Urinary bladder (tissue), 4 donors: ENCODE data around the gene GABBR1. TPM values are rescaled to one million over a fixed set of nuclear protein-coding genes. Genes with fewer than 3 reads are reported as not detected.

Source experiments
- DNase-seq: peaks from one replicate; pipeline ENCODE4 v3.0.0-alpha.2; 2015; ENCODE audit errors: extremely low spot score
- H3K27ac ChIP-seq: one replicate; pipeline ENCODE4 v1.5.1; 2013; ENCODE audit warnings: low read depth, mild to moderate bottlenecking, moderate library complexity
- H3K36me3 ChIP-seq: one replicate; pipeline ENCODE4 v1.6.1; 2013; ENCODE audit warnings: mild to moderate bottlenecking, moderate library complexity; ENCODE audit not compliant: insufficient read depth
- H3K4me1 ChIP-seq: one replicate; pipeline ENCODE4 v1.6.1; 2013; ENCODE audit warnings: mild to moderate bottlenecking, moderate library complexity; ENCODE audit not compliant: insufficient read depth
- H3K4me3 ChIP-seq: one replicate; pipeline ENCODE4 v1.5.1; 2013; ENCODE audit warnings: low read depth, low read length
- WGBS: extraction: QIAGEN DNeasy Blood & Tissue Kit; methylation state at CpG from one replicate; pipeline ENCODE4 v1.1.7; 2013; 5-methylcytosine and 5-hydroxymethylcytosine counted together
- polyA plus RNA-seq: library from polyadenylated mRNA; stranded (reverse); fragments of 200-250 nt; gene quantifications from one replicate; pipeline ENCODE4 v1.2.3, GENCODE V29; 2013
- total RNA-seq: library from RNA; depleted of rRNA; stranded (reverse); fragments of >200 nt; gene quantifications from one replicate; pipeline ENCODE4 v1.2.3, GENCODE V29; 2014
- donor health status: healthy with polysubstance abuse.
- donor health status: healthy.

The GABBR1 gene
- total and polyA plus RNA-seq, 2 donors = 39.1 to 39.4 TPM

DNA sequence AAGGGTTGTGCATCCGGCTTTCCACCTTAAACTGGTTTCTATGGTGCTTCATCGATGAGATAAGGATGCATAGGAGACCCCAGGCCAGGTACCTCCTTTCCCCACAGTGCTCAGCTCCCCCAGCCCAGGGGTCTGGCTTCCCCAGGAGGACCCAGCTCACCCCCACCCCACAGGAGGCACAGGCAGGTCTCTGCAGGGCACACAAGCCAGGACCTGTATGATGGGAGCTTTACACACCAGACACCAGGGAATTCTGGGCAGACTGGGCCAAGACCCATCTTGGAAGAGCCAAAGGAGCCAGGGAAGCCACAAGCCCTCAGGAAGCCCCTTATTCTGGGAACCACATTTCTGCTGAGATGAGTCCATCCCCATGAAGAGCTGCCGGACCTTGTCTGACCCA is 103.0 kb downstream of the GABBR1 start:
- H3K4me3 ChIP-seq = no peak overlapping the region
- no peaks in the 10 kb centered on the region for H3K36me3 ChIP-seq
- no peaks in the 10 kb centered on the region for H3K4me1 ChIP-seq
- H3K27ac ChIP-seq = no peak overlapping the region
- WGBS = 95% methylated on average over 3 of the region's 3 CpGs
- no peak for DNase-seq

GRCh38 chr6:29528988-29529560 is 103.9 kb downstream of the GABBR1 start:
- H3K4me3 ChIP-seq = no peak overlapping the region
- H3K4me1 ChIP-seq = no peaks in the 10 kb centered on the region
- DNase-seq = no peak
- H3K27ac ChIP-seq = no peak overlapping the region
- H3K36me3 ChIP-seq = no peaks in the 10 kb centered on the region
- WGBS = 80% methylated on average over 2 of the region's 2 CpGs

- 75% methylated on average over 5 of the region's 5 CpGs for WGBS
- no peak for DNase-seq
Observed at GRCh38 chr6:29528300-29528931, 104.6 kb downstream of the GABBR1 start.

GRCh38 chr6:29527564-29527963 is 105.4 kb downstream of the GABBR1 start:
- Histone ChIP-seq H3K4me3 (no peak overlapping the region), H3K4me1 (no peaks in the 10 kb centered on the region), H3K36me3 (no peaks in the 10 kb centered on the region), H3K27ac (no peak overlapping the region)
- 71% methylated on average over 2 of the region's 2 CpGs for WGBS
- no peak for DNase-seq

More at GRCh38 chr6:29528300-29528931, 104.6 kb downstream of the GABBR1 start:
- H3K4me3 ChIP-seq = no peak overlapping the region
- no peaks in the 10 kb centered on the region for H3K4me1 ChIP-seq
- no peak overlapping the region for H3K27ac ChIP-seq
- no peaks in the 10 kb centered on the region for H3K36me3 ChIP-seq

- 81% methylated on average over 1 of the region's 1 CpG for WGBS
- H3K4me3 ChIP-seq = no peak overlapping the region
Observed at GRCh38 chr6:29527126-29527525, 105.9 kb downstream of the GABBR1 start.

GRCh38 chr6:29525311-29525639 is 107.7 kb downstream of the GABBR1 start:
- H3K4me3 ChIP-seq = no peak overlapping the region
- no peak overlapping the region for H3K27ac ChIP-seq
- no peaks in the 10 kb centered on the region for H3K4me1 ChIP-seq
- 0% methylated on average over 1 of the region's 1 CpG for WGBS
- no peak for DNase-seq
- H3K36me3 ChIP-seq = no peaks in the 10 kb centered on the region

More at GRCh38 chr6:29527126-29527525, 105.9 kb downstream of the GABBR1 start:
- no peak for DNase-seq
- no peaks in the 10 kb centered on the region for H3K4me1 ChIP-seq
- H3K36me3 ChIP-seq = no peaks in the 10 kb centered on the region
- H3K27ac ChIP-seq = no peak overlapping the region

- Histone ChIP-seq H3K4me1 (no peaks in the 10 kb centered on the region), H3K27ac (no peak overlapping the region), H3K4me3 (no peak overlapping the region), H3K36me3 (no peaks in the 10 kb centered on the region)
- no peak for DNase-seq
- WGBS = 66% methylated on average over 7 of the region's 7 CpGs
Observed at GRCh38 chr6:29524444-29525310, 108.3 kb downstream of the GABBR1 start.

GRCh38 chr6:29524044-29524443 is 108.9 kb downstream of the GABBR1 start:
- no peaks in the 10 kb centered on the region for H3K36me3 ChIP-seq
- DNase-seq = no peak
- 61% methylated on average over 2 of the region's 2 CpGs for WGBS
- H3K4me3 ChIP-seq = no peak overlapping the region
- no peaks in the 10 kb centered on the region for H3K4me1 ChIP-seq
- no peak overlapping the region for H3K27ac ChIP-seq

- DNase-seq = no peak
- Histone ChIP-seq H3K4me1 (no peaks in the 10 kb centered on the region), H3K27ac (no peak overlapping the region), H3K36me3 (no peaks in the 10 kb centered on the region), H3K4me3 (no peak overlapping the region)
- WGBS = 23% methylated on average over 2 of the region's 2 CpGs
Observed at GRCh38 chr6:29522227-29522626, 110.8 kb downstream of the GABBR1 start.

- no peak for DNase-seq
- H3K27ac ChIP-seq = no peak overlapping the region
- no peaks in the 10 kb centered on the region for H3K36me3 ChIP-seq
- H3K4me3 ChIP-seq = no peak overlapping the region
- no peaks in the 10 kb centered on the region for H3K4me1 ChIP-seq
- WGBS = 58% methylated on average over 8 of the region's 8 CpGs
Observed at GRCh38 chr6:29521006-29521680, 111.8 kb downstream of the GABBR1 start.

- no peak overlapping the region for H3K4me3 ChIP-seq
- WGBS = 78% methylated on average over 4 of the region's 4 CpGs
- DNase-seq = no peak
- no peaks in the 10 kb centered on the region for H3K4me1 ChIP-seq
- no peak overlapping the region for H3K27ac ChIP-seq
- H3K36me3 ChIP-seq = no peaks in the 10 kb centered on the region
Observed at GRCh38 chr6:29520232-29520631, 112.8 kb downstream of the GABBR1 start.

- no peak for DNase-seq
- Histone ChIP-seq H3K4me3 (no peak overlapping the region), H3K4me1 (no peaks in the 10 kb centered on the region), H3K36me3 (no peaks in the 10 kb centered on the region), H3K27ac (no peak overlapping the region)
- WGBS = 87% methylated on average over 6 of the region's 6 CpGs
Observed at GRCh38 chr6:29519291-29520010, 113.5 kb downstream of the GABBR1 start.

- 75% methylated on average over 7 of the region's 7 CpGs for WGBS
- DNase-seq = no peak
- Histone ChIP-seq H3K4me1 (no peaks in the 10 kb centered on the region), H3K36me3 (no peaks in the 10 kb centered on the region), H3K27ac (no peak overlapping the region), H3K4me3 (no peak overlapping the region)
Observed at GRCh38 chr6:29517728-29518440, 115.1 kb downstream of the GABBR1 start.
